ENCODE measurements around the gene RTTN. TPM values are rescaled to one million over a fixed set of nuclear protein-coding genes. Genes with fewer than 3 reads are reported as not detected.

RTTN gene
- polyA plus RNA-seq, 1 experiment, result 5.4 TPM

GRCh38 chr18:70221156-70221914 lies 15.8 kb upstream of the RTTN start:
- H3K4me3 ChIP-seq (ENCODE audit: low read depth, low read length), result no peak overlapping the region
- CTCF ChIA-PET, result no interaction called here
- DNase-seq (ENCODE audit: low read depth), result no peak
- POLR2A ChIA-PET, result no interaction called here
- no peak for TF ChIP-seq CTCF (IDR thresholded peaks at IDR 0.05; ENCODE audit: insufficient read depth, low read depth, low read length)
- peaks cover 3% of the 10 kb centered on the region; the same call in 1 of the 2 replicates for H3K27me3 ChIP-seq (ENCODE audit: control insufficient read depth, insufficient read depth, low read length)
- no peaks in the 10 kb centered on the region for H3K36me3 ChIP-seq (ENCODE audit: control insufficient read depth, insufficient read depth, low read length)

GRCh38 chr18:70220628-70221027 lies 15.1 kb upstream of the RTTN start:
- no peak overlapping the region for H3K4me3 ChIP-seq (ENCODE audit: low read depth, low read length)
- peaks cover 3% of the 10 kb centered on the region; the same call in 1 of the 2 replicates for H3K27me3 ChIP-seq (ENCODE audit: control insufficient read depth, insufficient read depth, low read length)
- ChIA-PET POLR2A (no interaction called here), CTCF (no interaction called here)
- TF ChIP-seq CTCF (IDR thresholded peaks at IDR 0.05; ENCODE audit: insufficient read depth, low read depth, low read length), result no peak
- H3K36me3 ChIP-seq (ENCODE audit: control insufficient read depth, insufficient read depth, low read length), result no peaks in the 10 kb centered on the region
- no peak for DNase-seq (ENCODE audit: low read depth)

- Histone ChIP-seq H3K4me3 (ENCODE audit: low read depth, low read length) (no peak overlapping the region), H3K27me3 (ENCODE audit: control insufficient read depth, insufficient read depth, low read length) (peaks cover 3% of the 10 kb centered on the region; the same call in 1 of the 2 replicates), H3K36me3 (ENCODE audit: control insufficient read depth, insufficient read depth, low read length) (no peaks in the 10 kb centered on the region)
- ChIA-PET POLR2A (no interaction called here), CTCF (no interaction called here)
- no peak for TF ChIP-seq CTCF (IDR thresholded peaks at IDR 0.05; ENCODE audit: insufficient read depth, low read depth, low read length)
- DNase-seq (ENCODE audit: low read depth), result no peak
These were observed 14.2 kb upstream of the RTTN start for GRCh38 chr18:70219688-70220087.

GRCh38 chr18:70216788-70217187 lies 11.3 kb upstream of the RTTN start:
- POLR2A ChIA-PET, result no interaction called here
- no peak for TF ChIP-seq CTCF (IDR thresholded peaks at IDR 0.05; ENCODE audit: insufficient read depth, low read depth, low read length)
- no peaks in the 10 kb centered on the region for H3K36me3 ChIP-seq (ENCODE audit: control insufficient read depth, insufficient read depth, low read length)
- no peak overlapping the region for H3K4me3 ChIP-seq (ENCODE audit: low read depth, low read length)
- CTCF ChIA-PET, result no interaction called here
- H3K27me3 ChIP-seq (ENCODE audit: control insufficient read depth, insufficient read depth, low read length), result no peaks in the 10 kb centered on the region; the same call in 1 of the 2 replicates
- no peak for DNase-seq (ENCODE audit: low read depth)

GRCh38 chr18:70207181-70207580 lies 1.7 kb upstream of the RTTN start:
- H3K36me3 ChIP-seq (ENCODE audit: control insufficient read depth, insufficient read depth, low read length), result no peaks in the 10 kb centered on the region
- no peaks in the 10 kb centered on the region for H3K27me3 ChIP-seq (ENCODE audit: control insufficient read depth, insufficient read depth, low read length)
- H3K4me3 ChIP-seq (ENCODE audit: low read depth, low read length), result no peak overlapping the region
- no peak for DNase-seq (ENCODE audit: low read depth)
- no peak for TF ChIP-seq CTCF (IDR thresholded peaks at IDR 0.05; ENCODE audit: insufficient read depth, low read depth, low read length)
- ChIA-PET POLR2A (no interaction called here), CTCF (interaction anchor here (2.7 kb wide), 1 partner anchor 13 kb away, joined by 12 read pairs; no protein-coding TSS in a partner anchor)

All from BJ (cell line).